ENCODE data around the gene COA7.

The COA7 gene

GRCh38 chr1:52654063-52654462 lies 44.1 kb downstream of the COA7 start:
- H2BK120ac ChIP-seq (ENCODE audit: low read depth, low read length): no peak overlapping the region
- no peaks in the 10 kb centered on the region for H3K4me1 ChIP-seq (ENCODE audit: control insufficient read depth, insufficient read depth, low read depth, low read length)
- H2BK12ac ChIP-seq (ENCODE audit: low read length in 2 of 2): no peak overlapping the region
- H3K4me2 ChIP-seq (ENCODE audit: low read length, poor library complexity, severe bottlenecking): no peak overlapping the region
- H3K23ac ChIP-seq (ENCODE audit: low read length in 2 of 2): no peak overlapping the region
- no peak overlapping the region for H2BK5ac ChIP-seq (ENCODE audit: low read depth, low read length, poor library complexity, severe bottlenecking)
- DNase-seq: no peak
- no peaks in the 10 kb centered on the region for H3K36me3 ChIP-seq (ENCODE audit: control insufficient read depth in 1 of 2, insufficient read depth in 2 of 2, low read depth in 1 of 2, low read length in 2 of 2)
- H3K9me3 ChIP-seq (ENCODE audit: control insufficient read depth, low read length): no peaks in the 10 kb centered on the region
- no peak overlapping the region for H3K4me3 ChIP-seq (ENCODE audit: insufficient read depth in 1 of 2, low read depth in 1 of 2, low read length in 2 of 2)
- no peak overlapping the region for H3K27ac ChIP-seq (ENCODE audit: low read length, poor library complexity, severe bottlenecking)
- H3K9ac ChIP-seq (ENCODE audit: low read length): no peak overlapping the region
- H3K79me1 ChIP-seq (replicated peaks; ENCODE audit: low read length, poor library complexity, severe bottlenecking): no peaks in the 10 kb centered on the region
- H4K91ac ChIP-seq (ENCODE audit: low read length): no peak overlapping the region
- H2AK5ac ChIP-seq (ENCODE audit: low read length, severe bottlenecking): no peak overlapping the region
- no peak overlapping the region for H3K4ac ChIP-seq (ENCODE audit: low read depth in 1 of 2, low read length in 2 of 2)
- no peak overlapping the region for H4K8ac ChIP-seq (ENCODE audit: low read length)
- no peak overlapping the region for H3K14ac ChIP-seq (ENCODE audit: low read length in 2 of 2)
- H3K27me3 ChIP-seq (ENCODE audit: control insufficient read depth in 1 of 2, insufficient read depth in 1 of 2, low read length in 2 of 2): peaks cover 0 to 20% of the 10 kb centered on the region in 2 experiments
- no peak overlapping the region for H2BK15ac ChIP-seq (ENCODE audit: low read depth, poor library complexity, severe bottlenecking)
- H2AFZ ChIP-seq (ENCODE audit: low read depth, low read length): no peak overlapping the region
- no peak overlapping the region for H3K18ac ChIP-seq (ENCODE audit: low read depth in 1 of 2, low read length in 2 of 2)

GRCh38 chr1:52653207-52653849 lies 44.8 kb downstream of the COA7 start:
- Histone ChIP-seq H3K23ac (ENCODE audit: low read length in 2 of 2) (no peak overlapping the region), H3K79me1 (replicated peaks; ENCODE audit: low read length, poor library complexity, severe bottlenecking) (no peaks in the 10 kb centered on the region)
- WGBS: 97% methylated on average over 3 of the region's 5 CpGs

GRCh38 chr1:52651904-52652303 lies 46.2 kb downstream of the COA7 start:
- Histone ChIP-seq H3K27me3 (ENCODE audit: control insufficient read depth in 1 of 2, insufficient read depth in 1 of 2, low read length in 2 of 2) (peaks cover 4 to 6% of the 10 kb centered on the region in 2 experiments), H4K8ac (ENCODE audit: low read length) (no peak overlapping the region), H2BK120ac (ENCODE audit: low read depth, low read length) (no peak overlapping the region), H3K27ac (ENCODE audit: low read length, poor library complexity, severe bottlenecking) (no peak overlapping the region), H3K18ac (ENCODE audit: low read depth in 1 of 2, low read length in 2 of 2) (no peak overlapping the region), H3K4me3 (ENCODE audit: insufficient read depth in 1 of 2, low read depth in 1 of 2, low read length in 2 of 2) (no peak overlapping the region), H3K9me3 (ENCODE audit: control insufficient read depth, low read length) (no peaks in the 10 kb centered on the region), H2AFZ (ENCODE audit: low read depth, low read length) (no peak overlapping the region), H3K23ac (ENCODE audit: low read length in 2 of 2) (no peak overlapping the region), H2AK5ac (ENCODE audit: low read length, severe bottlenecking) (no peak overlapping the region), H2BK15ac (ENCODE audit: low read depth, poor library complexity, severe bottlenecking) (no peak overlapping the region), H3K4me1 (ENCODE audit: control insufficient read depth, insufficient read depth, low read depth, low read length) (no peaks in the 10 kb centered on the region), H3K36me3 (ENCODE audit: control insufficient read depth in 1 of 2, insufficient read depth in 2 of 2, low read depth in 1 of 2, low read length in 2 of 2) (no peaks in the 10 kb centered on the region), H2BK12ac (ENCODE audit: low read length in 2 of 2) (no peak overlapping the region), H2BK5ac (ENCODE audit: low read depth, low read length, poor library complexity, severe bottlenecking) (no peak overlapping the region), H4K91ac (ENCODE audit: low read length) (no peak overlapping the region), H3K4ac (ENCODE audit: low read depth in 1 of 2, low read length in 2 of 2) (no peak overlapping the region), H3K14ac (ENCODE audit: low read length in 2 of 2) (no peak overlapping the region), H3K9ac (ENCODE audit: low read length) (no peak overlapping the region), H3K4me2 (ENCODE audit: low read length, poor library complexity, severe bottlenecking) (no peak overlapping the region), H3K79me1 (replicated peaks; ENCODE audit: low read length, poor library complexity, severe bottlenecking) (no peaks in the 10 kb centered on the region)
- DNase-seq: no peak
- no CpG with 5 or more reads among the region's 1 CpG for WGBS

More at GRCh38 chr1:52653207-52653849, 44.8 kb downstream of the COA7 start:
- no peak overlapping the region for H3K14ac ChIP-seq (ENCODE audit: low read length in 2 of 2)
- H4K8ac ChIP-seq (ENCODE audit: low read length): no peak overlapping the region
- no peaks in the 10 kb centered on the region for H3K4me1 ChIP-seq (ENCODE audit: control insufficient read depth, insufficient read depth, low read depth, low read length)
- no peak overlapping the region for H2AK5ac ChIP-seq (ENCODE audit: low read length, severe bottlenecking)
- no peak for DNase-seq
- H3K27me3 ChIP-seq (ENCODE audit: control insufficient read depth in 1 of 2, insufficient read depth in 1 of 2, low read length in 2 of 2): peaks cover 4 to 16% of the 10 kb centered on the region in 2 experiments
- H3K9ac ChIP-seq (ENCODE audit: low read length): no peak overlapping the region
- H3K18ac ChIP-seq (ENCODE audit: low read depth in 1 of 2, low read length in 2 of 2): no peak overlapping the region
- H2AFZ ChIP-seq (ENCODE audit: low read depth, low read length): no peak overlapping the region
- no peak overlapping the region for H2BK15ac ChIP-seq (ENCODE audit: low read depth, poor library complexity, severe bottlenecking)
- H2BK12ac ChIP-seq (ENCODE audit: low read length in 2 of 2): no peak overlapping the region
- no peak overlapping the region for H3K4me2 ChIP-seq (ENCODE audit: low read length, poor library complexity, severe bottlenecking)
- H2BK5ac ChIP-seq (ENCODE audit: low read depth, low read length, poor library complexity, severe bottlenecking): no peak overlapping the region
- H3K36me3 ChIP-seq (ENCODE audit: control insufficient read depth in 1 of 2, insufficient read depth in 2 of 2, low read depth in 1 of 2, low read length in 2 of 2): no peaks in the 10 kb centered on the region
- H4K91ac ChIP-seq (ENCODE audit: low read length): no peak overlapping the region
- H2BK120ac ChIP-seq (ENCODE audit: low read depth, low read length): no peak overlapping the region
- H3K4me3 ChIP-seq (ENCODE audit: insufficient read depth in 1 of 2, low read depth in 1 of 2, low read length in 2 of 2): no peak overlapping the region
- H3K4ac ChIP-seq (ENCODE audit: low read depth in 1 of 2, low read length in 2 of 2): no peak overlapping the region
- no peaks in the 10 kb centered on the region for H3K9me3 ChIP-seq (ENCODE audit: control insufficient read depth, low read length)
- H3K27ac ChIP-seq (ENCODE audit: low read length, poor library complexity, severe bottlenecking): no peak overlapping the region

- Histone ChIP-seq H3K36me3 (ENCODE audit: control insufficient read depth in 1 of 2, insufficient read depth in 2 of 2, low read depth in 1 of 2, low read length in 2 of 2) (no peaks in the 10 kb centered on the region), H3K9ac (ENCODE audit: low read length) (no peak overlapping the region), H3K23ac (ENCODE audit: low read length in 2 of 2) (no peak overlapping the region), H3K18ac (ENCODE audit: low read depth in 1 of 2, low read length in 2 of 2) (no peak overlapping the region), H2AK5ac (ENCODE audit: low read length, severe bottlenecking) (no peak overlapping the region), H2AFZ (ENCODE audit: low read depth, low read length) (no peak overlapping the region), H3K27ac (ENCODE audit: low read length, poor library complexity, severe bottlenecking) (no peak overlapping the region), H4K8ac (ENCODE audit: low read length) (no peak overlapping the region), H2BK15ac (ENCODE audit: low read depth, poor library complexity, severe bottlenecking) (no peak overlapping the region), H2BK120ac (ENCODE audit: low read depth, low read length) (no peak overlapping the region), H4K91ac (ENCODE audit: low read length) (no peak overlapping the region), H3K79me1 (replicated peaks; ENCODE audit: low read length, poor library complexity, severe bottlenecking) (no peaks in the 10 kb centered on the region), H2BK12ac (ENCODE audit: low read length in 2 of 2) (no peak overlapping the region), H3K4me1 (ENCODE audit: control insufficient read depth, insufficient read depth, low read depth, low read length) (no peaks in the 10 kb centered on the region), H3K9me3 (ENCODE audit: control insufficient read depth, low read length) (no peaks in the 10 kb centered on the region), H3K14ac (ENCODE audit: low read length in 2 of 2) (no peak overlapping the region), H3K4me3 (ENCODE audit: insufficient read depth in 1 of 2, low read depth in 1 of 2, low read length in 2 of 2) (no peak overlapping the region), H3K4me2 (ENCODE audit: low read length, poor library complexity, severe bottlenecking) (no peak overlapping the region), H2BK5ac (ENCODE audit: low read depth, low read length, poor library complexity, severe bottlenecking) (no peak overlapping the region), H3K4ac (ENCODE audit: low read depth in 1 of 2, low read length in 2 of 2) (no peak overlapping the region), H3K27me3 (ENCODE audit: control insufficient read depth in 1 of 2, insufficient read depth in 1 of 2, low read length in 2 of 2) (peaks cover 0 to 4% of the 10 kb centered on the region in 2 experiments)
- no peak for DNase-seq
- WGBS: 47% methylated on average over 2 of the region's 6 CpGs
These were observed 52.9 kb downstream of the COA7 start for GRCh38 chr1:52645261-52645660.
